ENCODE data around the gene TREML2. TPM values are rescaled to one million over a fixed set of nuclear protein-coding genes. Genes with fewer than 3 reads are reported as not detected.

Gene TREML2
- total and polyA plus RNA-seq, 12 donors, result 0.06 to 0.19 (median 0.18) TPM; not detected in 9

DNA sequence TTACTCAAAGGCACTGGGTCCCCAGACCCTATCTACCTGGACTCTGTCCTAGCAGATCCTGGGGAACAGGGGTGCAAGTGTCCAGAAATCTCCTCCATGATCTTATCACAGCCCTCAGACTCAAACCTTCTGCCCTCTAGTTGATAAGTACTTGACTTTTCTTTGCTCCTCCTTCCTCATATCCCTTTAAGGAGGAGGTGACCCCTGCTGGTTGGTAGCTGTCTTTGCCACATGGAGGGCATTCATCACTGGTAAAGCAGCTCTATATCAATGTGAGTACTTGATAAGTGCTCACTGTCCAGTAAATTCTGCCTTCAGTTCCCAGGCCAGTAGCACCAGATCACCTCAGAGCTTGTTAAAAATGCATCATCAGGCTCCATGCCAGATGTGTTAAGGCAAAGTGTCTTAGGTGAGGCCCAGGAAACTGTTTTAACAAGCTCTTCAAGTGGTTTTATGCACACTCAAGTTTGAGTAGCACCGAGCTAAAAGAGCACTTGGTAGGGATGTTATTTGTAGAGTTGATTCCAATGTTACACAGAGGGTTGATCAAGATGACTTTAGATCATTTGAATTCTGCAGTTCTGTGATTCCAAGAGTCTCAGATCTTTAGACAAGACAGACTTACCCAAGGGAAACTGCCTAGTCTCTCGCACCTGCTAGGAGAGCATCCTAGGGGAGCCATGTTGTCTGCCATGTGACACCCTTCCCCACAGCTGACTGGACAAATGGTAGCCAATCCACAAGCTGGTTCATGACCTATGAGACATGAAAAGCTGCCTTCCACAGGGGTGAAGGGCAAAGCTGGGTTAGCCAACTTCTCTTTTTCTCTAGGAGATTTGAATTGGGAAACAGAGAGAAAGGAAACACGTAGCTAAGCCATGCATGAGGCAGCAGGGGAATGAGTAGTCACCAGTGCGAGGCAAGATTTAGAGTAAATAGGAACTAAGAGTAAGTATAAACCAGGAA is 18.6 kb downstream of the TREML2 start:
- WGBS, 4 donors, result 66 to 70% (median 70%) methylated on average over 4 of the region's 4 CpGs
- no peak overlapping the region for H3K27ac ChIP-seq

DNA sequence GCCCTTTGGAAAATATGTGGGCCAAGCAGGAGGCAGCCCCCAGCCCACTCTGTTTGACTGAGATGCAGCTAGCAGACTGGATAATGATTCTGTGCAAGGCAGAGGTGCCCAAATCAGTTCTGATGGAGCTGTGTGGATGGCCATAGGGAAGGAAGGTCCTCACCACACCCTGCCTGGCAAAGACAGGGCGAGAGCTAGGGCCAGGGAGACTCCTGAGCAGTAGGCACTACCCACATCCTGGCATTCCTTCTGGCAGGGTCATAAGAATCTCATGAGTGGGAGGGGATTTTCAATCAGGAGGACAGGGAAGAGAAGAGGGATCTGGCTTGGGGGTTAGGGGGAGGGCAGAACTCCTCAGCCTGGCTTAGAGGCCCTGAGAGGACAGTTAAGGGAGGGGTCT is 19.4 kb downstream of the TREML2 start:
- H3K27ac ChIP-seq, result no peak overlapping the region
- intact Hi-C loops (cut with DNase I), result no loop called here
- no peaks in the 10 kb centered on the region for H3K4me1 ChIP-seq (replicated peaks in 1 of 2)
- no peaks in the 10 kb centered on the region for H3K36me3 ChIP-seq (replicated peaks in 1 of 2)
- DNase-seq, result no peak
- no peaks in the 10 kb centered on the region for H3K9me3 ChIP-seq (replicated peaks in 1 of 3)
- 60 to 89% (median 65%) methylated on average over 1 of the region's 1 CpG for WGBS, 4 donors
- no peaks in the 10 kb centered on the region for H3K27me3 ChIP-seq
- TF ChIP-seq, protein P1, sequence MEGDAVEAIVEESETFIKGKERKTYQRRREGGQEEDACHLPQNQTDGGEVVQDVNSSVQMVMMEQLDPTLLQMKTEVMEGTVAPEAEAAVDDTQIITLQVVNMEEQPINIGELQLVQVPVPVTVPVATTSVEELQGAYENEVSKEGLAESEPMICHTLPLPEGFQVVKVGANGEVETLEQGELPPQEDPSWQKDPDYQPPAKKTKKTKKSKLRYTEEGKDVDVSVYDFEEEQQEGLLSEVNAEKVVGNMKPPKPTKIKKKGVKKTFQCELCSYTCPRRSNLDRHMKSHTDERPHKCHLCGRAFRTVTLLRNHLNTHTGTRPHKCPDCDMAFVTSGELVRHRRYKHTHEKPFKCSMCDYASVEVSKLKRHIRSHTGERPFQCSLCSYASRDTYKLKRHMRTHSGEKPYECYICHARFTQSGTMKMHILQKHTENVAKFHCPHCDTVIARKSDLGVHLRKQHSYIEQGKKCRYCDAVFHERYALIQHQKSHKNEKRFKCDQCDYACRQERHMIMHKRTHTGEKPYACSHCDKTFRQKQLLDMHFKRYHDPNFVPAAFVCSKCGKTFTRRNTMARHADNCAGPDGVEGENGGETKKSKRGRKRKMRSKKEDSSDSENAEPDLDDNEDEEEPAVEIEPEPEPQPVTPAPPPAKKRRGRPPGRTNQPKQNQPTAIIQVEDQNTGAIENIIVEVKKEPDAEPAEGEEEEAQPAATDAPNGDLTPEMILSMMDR (IDR thresholded peaks at IDR 0.05), result no peak
- H3K4me3 ChIP-seq, result no peak overlapping the region

More for the DNA sequence above, 18.6 kb downstream of the TREML2 start:
- Histone ChIP-seq H3K4me3 (no peak overlapping the region), H3K27me3 (no peaks in the 10 kb centered on the region), H3K9me3 (replicated peaks in 1 of 3) (no peaks in the 10 kb centered on the region), H3K36me3 (replicated peaks in 1 of 2) (no peaks in the 10 kb centered on the region), H3K4me1 (replicated peaks in 1 of 2) (no peaks in the 10 kb centered on the region)
- TF ChIP-seq, protein P1 (IDR thresholded peaks at IDR 0.05), result peak; percentile 15 to 50 (median 44)
- TF ChIP-seq POLR2A (IDR thresholded peaks at IDR 0.05), result no peak
- peak in 6 of 7 donors; percentile 29 to 65 (median 49) for DNase-seq
- intact Hi-C loops (cut with DNase I), result no loop called here

DNA sequence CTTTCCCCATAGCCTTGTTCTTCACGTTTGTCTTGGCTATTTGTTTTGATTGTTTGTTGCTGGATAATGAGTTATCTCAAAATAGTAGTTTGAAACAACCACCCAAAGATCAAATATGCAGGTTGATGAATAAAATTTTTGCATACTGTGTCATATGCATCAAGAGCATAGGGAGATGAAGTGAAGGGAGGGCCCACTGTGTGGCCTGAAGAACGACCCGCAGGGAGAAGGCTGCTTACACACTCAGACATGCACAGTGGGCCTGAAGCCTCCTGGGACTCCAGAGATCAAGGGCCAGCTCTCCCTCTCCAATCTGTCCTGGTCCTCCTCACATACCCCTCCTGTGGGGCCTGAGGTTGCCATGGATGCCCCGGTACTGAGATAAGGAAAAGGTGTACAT is 21.8 kb downstream of the TREML2 start:
- Histone ChIP-seq H3K36me3 (replicated peaks in 1 of 2) (no peaks in the 10 kb centered on the region), H3K4me1 (replicated peaks in 1 of 2) (no peaks in the 10 kb centered on the region), H3K27ac (no peak overlapping the region), H3K4me3 (no peak overlapping the region), H3K9me3 (replicated peaks in 1 of 3) (no peaks in the 10 kb centered on the region), H3K27me3 (no peaks in the 10 kb centered on the region)
- WGBS, 4 donors, result 64 to 68% (median 66%) methylated on average over 4 of the region's 4 CpGs
- intact Hi-C loops (cut with DNase I), result no loop called here
- DNase-seq, result no peak
- no peak for TF ChIP-seq POLR2A (IDR thresholded peaks at IDR 0.05)

DNA sequence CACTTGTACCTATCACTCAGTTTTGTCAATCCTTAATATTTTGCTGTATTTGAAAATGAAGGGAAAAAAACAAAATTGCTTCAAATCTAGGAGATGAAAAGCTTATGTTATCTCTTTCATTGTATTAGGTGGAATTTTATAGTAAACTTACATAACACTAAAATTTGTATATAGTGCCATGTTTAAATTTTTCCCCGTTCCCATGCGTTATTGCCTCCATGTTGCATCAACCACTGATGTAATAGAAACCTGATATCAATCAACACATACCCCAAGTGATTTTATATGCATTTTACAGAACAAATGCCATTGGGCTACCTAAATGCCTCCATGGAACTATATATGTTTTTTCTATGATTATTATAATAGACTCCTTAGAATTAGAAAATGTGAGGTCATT is 23.3 kb downstream of the TREML2 start:
- no peak for DNase-seq
- intact Hi-C loops (cut with DNase I), result no loop called here
- H3K4me3 ChIP-seq, result no peak overlapping the region
- WGBS, 4 donors, result 80 to 96% (median 89%) methylated on average over 2 of the region's 2 CpGs
- TF ChIP-seq, protein P1 (IDR thresholded peaks at IDR 0.05), result no peak
- no peak for TF ChIP-seq POLR2A (IDR thresholded peaks at IDR 0.05)
- H3K9me3 ChIP-seq (replicated peaks in 1 of 3), result no peaks in the 10 kb centered on the region
- H3K27me3 ChIP-seq, result no peaks in the 10 kb centered on the region
- H3K4me1 ChIP-seq (replicated peaks in 1 of 2), result no peaks in the 10 kb centered on the region
- no peak overlapping the region for H3K27ac ChIP-seq
- no peaks in the 10 kb centered on the region for H3K36me3 ChIP-seq (replicated peaks in 1 of 2)

Measured in adrenal gland (tissue), 12 donors.